Left ventricle myocardium inferior (tissue), 1 donor: Measurements from ENCODE around the gene RFC4. TPM values are rescaled to one million over a fixed set of nuclear protein-coding genes. Genes with fewer than 3 reads are reported as not detected.

Source experiments
- DNase-seq: peaks from one replicate; pipeline ENCODE4 v3.0.0-alpha.2; 2020
- H3K27ac ChIP-seq: fragments of 200-600 bp; replicated peaks from 2 replicates; pipeline ENCODE4 v1.8.0; 2021
- H3K27me3 ChIP-seq: fragments of 200-600 bp; 2 replicates; pipeline ENCODE4 v1.8.0; 2021; ENCODE audit warnings: low read depth
- H3K36me3 ChIP-seq: fragments of 200-600 bp; 2 replicates; pipeline ENCODE4 v1.8.0; 2021
- H3K4me1 ChIP-seq: fragments of 200-600 bp; 2 replicates; pipeline ENCODE4 v1.8.0; 2021
- H3K4me3 ChIP-seq: fragments of 200-600 bp; 2 replicates; pipeline ENCODE4 v1.8.0; 2021; ENCODE audit warnings: mild to moderate bottlenecking, moderate library complexity
- H3K9me3 ChIP-seq: fragments of 200-600 bp; replicated peaks from 2 replicates; pipeline ENCODE4 v1.8.0; 2021
- intact Hi-C: fragments of 100-400 bp; cut with micrococcal nuclease; formaldehyde crosslinking; loops from one replicate; pipeline ENCODE4 v1.11.0; 2022
- total RNA-seq: library from RNA; stranded (reverse); fragmentation: NEBNext Ultra II Directional; extraction: Animal tissue kit (Norgen Biotek cat#: 25700); gene quantifications from one replicate; pipeline ENCODE4 v1.2.1, GENCODE V29; 2021
- TF ChIP-seq, protein P1 (sequence below): fragments of 200-600 bp; IDR thresholded peaks from 2 replicates; pipeline ENCODE4 v1.8.0; 2021; ENCODE audit warnings: antibody characterized with exemption, mild to moderate bottlenecking, borderline replicate concordance
- donor health status: DM: no; HTN: yes; CAD: no; lungs with severe emphysema.

Gene RFC4
- total RNA-seq, 1 donor from 2014 or later = 9.6 TPM

DNA sequence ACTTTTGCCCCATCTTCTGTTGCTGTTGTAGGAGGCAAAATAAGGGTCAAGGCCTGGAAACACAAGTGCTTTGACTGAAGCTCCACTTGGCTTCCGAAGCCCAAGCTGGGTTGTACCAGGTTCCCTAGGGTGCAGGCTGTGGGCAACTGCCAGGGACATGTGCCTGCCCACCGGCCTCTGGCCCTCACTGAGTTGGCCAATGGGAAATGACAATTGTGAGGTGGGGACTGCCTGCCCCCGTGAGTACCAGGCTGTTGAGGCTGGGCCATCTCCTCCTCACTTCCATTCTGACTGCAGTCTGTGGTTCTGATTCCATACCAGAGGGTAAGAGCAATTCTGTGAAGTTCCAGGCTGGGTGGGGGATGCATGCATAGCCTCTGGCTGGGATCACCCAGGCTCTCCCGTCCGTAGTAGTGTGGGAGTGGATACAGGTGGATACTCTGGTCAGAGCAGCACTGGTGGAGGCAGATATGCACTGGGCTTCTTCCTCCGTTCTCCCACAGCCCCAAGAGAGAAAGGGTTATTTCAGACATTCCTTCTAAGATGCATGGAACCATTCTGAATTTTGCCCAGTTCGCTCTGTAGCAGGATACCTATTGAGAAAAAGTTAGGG lies 36.2 kb upstream of the RFC4 start, which contains the start of gene ADIPOQ:
ADIPOQ (plus strand) TSS at position 285 of the 613 bp plus-strand sequence. CDS start 10,349 bp downstream, outside the sequence.
- H3K36me3 ChIP-seq = no peaks in the 10 kb centered on the region
- no peak within 1 kb of the TSS for H3K27ac ChIP-seq
- H3K4me3 ChIP-seq = no peak within 1 kb of the TSS
- H3K4me1 ChIP-seq = no peaks in the 10 kb centered on the region
- DNase-seq = no peak
- H3K9me3 ChIP-seq = no peaks in the 10 kb centered on the region
- H3K27me3 ChIP-seq = peaks cover 33% of the 10 kb centered on the region
- intact Hi-C loops = no loop called here
- TF ChIP-seq, protein P1, sequence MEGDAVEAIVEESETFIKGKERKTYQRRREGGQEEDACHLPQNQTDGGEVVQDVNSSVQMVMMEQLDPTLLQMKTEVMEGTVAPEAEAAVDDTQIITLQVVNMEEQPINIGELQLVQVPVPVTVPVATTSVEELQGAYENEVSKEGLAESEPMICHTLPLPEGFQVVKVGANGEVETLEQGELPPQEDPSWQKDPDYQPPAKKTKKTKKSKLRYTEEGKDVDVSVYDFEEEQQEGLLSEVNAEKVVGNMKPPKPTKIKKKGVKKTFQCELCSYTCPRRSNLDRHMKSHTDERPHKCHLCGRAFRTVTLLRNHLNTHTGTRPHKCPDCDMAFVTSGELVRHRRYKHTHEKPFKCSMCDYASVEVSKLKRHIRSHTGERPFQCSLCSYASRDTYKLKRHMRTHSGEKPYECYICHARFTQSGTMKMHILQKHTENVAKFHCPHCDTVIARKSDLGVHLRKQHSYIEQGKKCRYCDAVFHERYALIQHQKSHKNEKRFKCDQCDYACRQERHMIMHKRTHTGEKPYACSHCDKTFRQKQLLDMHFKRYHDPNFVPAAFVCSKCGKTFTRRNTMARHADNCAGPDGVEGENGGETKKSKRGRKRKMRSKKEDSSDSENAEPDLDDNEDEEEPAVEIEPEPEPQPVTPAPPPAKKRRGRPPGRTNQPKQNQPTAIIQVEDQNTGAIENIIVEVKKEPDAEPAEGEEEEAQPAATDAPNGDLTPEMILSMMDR = no peak

DNA sequence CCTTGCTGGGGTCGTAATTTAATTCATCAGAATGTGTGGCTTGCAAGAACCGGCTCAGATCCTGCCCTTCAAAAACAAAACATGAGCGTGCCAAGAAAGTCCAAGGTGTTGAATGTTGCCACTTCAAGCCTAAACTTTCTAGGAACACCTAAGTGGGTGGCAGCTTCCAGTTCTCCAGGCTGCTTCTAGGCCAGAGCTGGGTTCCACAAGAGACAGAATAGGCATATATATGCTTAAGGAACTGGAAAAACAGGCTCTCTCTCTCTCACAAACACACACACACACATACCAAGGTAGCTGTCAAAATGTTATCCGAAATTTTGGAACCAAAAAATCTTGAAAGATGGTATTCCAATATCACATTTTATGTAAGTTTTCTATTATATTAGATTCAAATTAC lies 35.3 kb upstream of the RFC4 start:
- no peaks in the 10 kb centered on the region for H3K36me3 ChIP-seq
- intact Hi-C loops = no loop called here
- TF ChIP-seq, protein P1 = no peak
- peaks cover 29% of the 10 kb centered on the region for H3K27me3 ChIP-seq
- no peaks in the 10 kb centered on the region for H3K4me1 ChIP-seq
- H3K27ac ChIP-seq = no peak overlapping the region
- no peaks in the 10 kb centered on the region for H3K9me3 ChIP-seq
- no peak overlapping the region for H3K4me3 ChIP-seq
- no peak for DNase-seq

DNA sequence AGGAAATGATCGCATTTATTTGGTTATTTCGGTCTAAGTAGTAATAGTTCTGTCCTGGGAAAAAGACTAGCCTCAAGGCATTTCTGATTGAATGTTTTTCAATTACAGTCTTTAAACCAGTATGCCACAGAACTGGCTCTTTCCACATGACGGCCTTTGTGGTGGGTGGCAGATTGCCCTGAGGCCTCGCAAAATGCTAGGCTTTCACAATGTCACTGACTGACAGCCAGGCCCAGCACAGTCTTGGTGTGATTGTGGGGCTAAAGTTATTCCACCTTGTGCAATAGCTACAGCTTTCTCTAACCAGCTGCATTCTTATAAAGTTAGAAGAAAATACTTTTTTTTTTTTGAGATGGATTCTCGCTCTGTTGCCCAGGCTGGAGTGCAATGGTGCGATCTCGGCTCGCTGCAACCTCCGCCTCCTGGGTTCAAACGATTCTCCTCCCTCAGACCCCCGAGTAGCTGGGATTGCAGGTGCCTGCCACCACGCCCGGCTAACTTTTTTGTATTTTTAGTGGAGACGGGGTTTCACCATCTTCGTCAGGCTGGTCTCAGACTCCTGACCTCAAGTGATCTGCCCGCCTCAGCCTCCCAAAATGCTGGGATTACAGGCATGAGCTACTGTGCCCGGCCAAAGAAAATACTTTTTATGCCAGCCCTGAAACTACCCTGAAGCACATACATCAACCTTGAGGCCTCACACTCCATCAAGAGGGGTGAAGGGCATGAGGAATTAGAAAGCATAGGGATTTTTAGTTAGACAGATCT lies 33.8 kb upstream of the RFC4 start:
- TF ChIP-seq, protein P1 = no peak
- no peaks in the 10 kb centered on the region for H3K36me3 ChIP-seq
- H3K4me3 ChIP-seq = no peak overlapping the region
- intact Hi-C loops = no loop called here
- no peaks in the 10 kb centered on the region for H3K4me1 ChIP-seq
- peaks cover 13% of the 10 kb centered on the region for H3K27me3 ChIP-seq
- H3K27ac ChIP-seq = no peak overlapping the region
- no peaks in the 10 kb centered on the region for H3K9me3 ChIP-seq
- DNase-seq = no peak

DNA sequence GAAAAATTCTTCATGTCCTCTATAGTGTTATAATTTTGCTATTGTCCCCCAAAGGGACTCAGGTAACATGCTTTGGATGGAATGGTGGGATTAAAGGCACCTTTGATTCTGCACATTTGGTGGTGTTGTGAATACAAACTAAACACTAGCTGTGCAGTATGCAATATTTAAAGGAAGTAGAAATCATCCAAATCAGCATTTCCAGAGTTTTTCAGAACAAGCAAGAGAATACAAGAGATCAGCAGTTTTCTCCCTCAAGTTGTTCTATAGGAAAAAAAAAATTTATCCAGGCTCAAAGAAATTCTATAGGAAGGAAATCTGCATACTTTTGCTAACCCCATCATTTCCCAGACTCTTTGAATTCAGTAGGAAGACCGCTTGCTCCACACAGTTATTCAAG lies 26.0 kb upstream of the RFC4 start:
- TF ChIP-seq, protein P1 = no peak
- intact Hi-C loops = no loop called here
- H3K27ac ChIP-seq = no peak overlapping the region
- peaks cover 7% of the 10 kb centered on the region for H3K4me1 ChIP-seq
- H3K4me3 ChIP-seq = no peak overlapping the region
- H3K36me3 ChIP-seq = no peaks in the 10 kb centered on the region
- no peaks in the 10 kb centered on the region for H3K9me3 ChIP-seq
- peaks cover 63% of the 10 kb centered on the region for H3K27me3 ChIP-seq
- no peak for DNase-seq

DNA sequence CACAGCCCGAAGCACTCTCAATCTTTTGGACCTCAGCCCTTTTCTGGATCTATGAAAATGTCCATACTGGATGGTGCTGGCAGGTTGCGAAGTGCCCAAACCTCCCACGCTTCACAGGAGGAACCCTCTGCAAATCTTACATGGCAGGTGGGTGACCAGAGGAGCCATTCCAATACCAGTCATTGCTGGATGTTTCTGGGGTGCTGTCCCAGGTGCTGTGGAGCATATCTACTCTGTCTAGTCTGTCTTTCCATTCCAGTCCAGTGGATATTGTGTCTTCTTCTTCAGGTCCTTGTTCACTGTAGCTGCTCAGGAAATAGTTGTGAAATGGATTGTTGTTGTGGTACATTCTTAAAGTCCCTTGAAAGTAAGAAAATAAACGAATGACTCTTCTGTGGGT lies 25.5 kb upstream of the RFC4 start:
- intact Hi-C loops = no loop called here
- Histone ChIP-seq H3K4me3 (no peak overlapping the region), H3K4me1 (peaks cover 12% of the 10 kb centered on the region), H3K27me3 (peaks cover 64% of the 10 kb centered on the region), H3K27ac (no peak overlapping the region), H3K36me3 (no peaks in the 10 kb centered on the region), H3K9me3 (no peaks in the 10 kb centered on the region)
- DNase-seq = no peak
- TF ChIP-seq, protein P1 = no peak
